Measurements from ENCODE around the gene SNX17.
A peak's percentile ranks its signal among the peaks of the same experiment; 100 is the strongest.
"Not testable (repeated sequence)": the region's sequence is repeated elsewhere in the genome, so short reads cannot be mapped to it uniquely, and the experiment has no call there.

SNX17 gene

DNA sequence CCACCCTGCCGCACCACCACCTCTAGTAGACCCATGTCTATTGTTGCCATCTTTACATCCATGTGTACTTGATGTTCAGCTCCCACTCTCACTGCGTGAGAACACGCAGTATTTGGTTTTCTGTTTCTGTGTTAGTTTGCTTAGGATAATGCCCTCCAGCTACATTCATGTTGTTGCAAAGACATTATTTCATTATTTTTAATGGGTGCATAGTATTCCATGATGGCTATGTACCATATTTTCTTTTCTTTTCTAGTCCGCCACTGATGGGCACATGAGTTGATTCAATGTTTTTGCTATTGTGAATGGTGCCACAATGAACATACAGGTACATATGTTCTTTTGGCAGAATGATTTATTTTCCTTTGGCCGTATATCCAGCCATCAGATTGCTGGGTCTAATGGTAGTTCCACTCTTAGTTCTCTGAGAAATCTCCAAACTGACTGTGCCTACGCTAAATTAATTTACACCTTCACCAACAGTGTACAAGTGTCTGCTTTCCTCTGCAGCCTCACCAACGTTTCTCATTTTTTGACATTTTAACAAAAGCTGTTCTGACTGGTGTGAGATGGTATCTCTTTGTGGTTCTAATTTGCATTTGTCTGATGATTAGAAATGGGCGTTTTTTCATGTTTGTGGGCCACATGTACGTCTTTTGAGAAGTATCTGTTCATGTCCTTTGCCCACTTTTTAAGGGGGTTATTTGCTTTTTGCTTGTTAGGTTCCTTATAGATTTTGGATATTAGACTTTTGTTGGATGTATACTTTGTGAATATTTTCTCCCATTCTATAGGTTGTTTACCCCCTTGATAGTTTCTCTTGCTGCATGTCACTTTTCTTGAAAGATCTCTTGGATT lies 20.6 kb downstream of the SNX17 start:
- DNase-seq (ENCODE audit: low read depth in 4 of 4, low spot score in 1 of 4), result no peak

DNA sequence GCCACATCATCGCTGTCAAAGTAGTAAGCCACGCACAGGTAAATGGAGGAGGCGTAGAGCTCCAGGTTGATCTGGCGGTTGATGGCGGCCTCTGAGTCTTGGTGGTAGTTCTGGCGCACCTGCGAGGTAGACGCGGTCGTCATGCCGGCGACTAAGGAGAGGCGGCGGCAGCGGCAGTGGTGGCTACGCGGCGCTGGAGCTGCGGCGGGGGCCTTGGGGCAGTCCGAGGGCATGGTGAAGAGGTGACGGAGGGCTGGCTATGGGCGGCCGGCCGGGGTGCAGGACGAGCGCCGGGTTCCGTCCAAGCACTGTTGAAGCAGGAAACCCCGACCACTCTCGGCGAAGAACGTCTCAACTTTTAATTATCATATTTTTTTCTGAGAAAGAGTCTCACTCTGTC lies 22.8 kb downstream of the SNX17 start:
- DNase-seq (ENCODE audit: low read depth in 4 of 4, low spot score in 1 of 4), result no peak

DNA sequence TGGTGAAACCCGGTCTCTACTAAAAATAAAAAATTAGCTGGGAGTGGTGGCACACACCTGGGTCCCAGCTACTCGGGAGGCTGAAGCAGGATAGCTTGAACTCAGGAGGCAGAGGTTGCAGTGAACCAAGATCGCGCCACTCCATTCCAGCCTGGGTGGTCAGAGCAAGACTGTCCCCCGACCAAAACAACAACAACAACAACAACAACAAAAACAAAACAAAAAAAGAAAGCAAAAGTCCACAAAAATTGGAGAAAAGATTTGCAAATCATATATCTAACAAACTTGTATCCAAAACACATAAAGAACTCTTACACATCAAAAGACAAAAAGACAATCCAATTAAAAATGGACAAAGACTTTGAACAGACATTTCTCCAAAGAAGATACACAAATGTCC lies 28.5 kb downstream of the SNX17 start:
- no peak for DNase-seq (ENCODE audit: low read depth in 4 of 4, low spot score in 1 of 4)

DNA sequence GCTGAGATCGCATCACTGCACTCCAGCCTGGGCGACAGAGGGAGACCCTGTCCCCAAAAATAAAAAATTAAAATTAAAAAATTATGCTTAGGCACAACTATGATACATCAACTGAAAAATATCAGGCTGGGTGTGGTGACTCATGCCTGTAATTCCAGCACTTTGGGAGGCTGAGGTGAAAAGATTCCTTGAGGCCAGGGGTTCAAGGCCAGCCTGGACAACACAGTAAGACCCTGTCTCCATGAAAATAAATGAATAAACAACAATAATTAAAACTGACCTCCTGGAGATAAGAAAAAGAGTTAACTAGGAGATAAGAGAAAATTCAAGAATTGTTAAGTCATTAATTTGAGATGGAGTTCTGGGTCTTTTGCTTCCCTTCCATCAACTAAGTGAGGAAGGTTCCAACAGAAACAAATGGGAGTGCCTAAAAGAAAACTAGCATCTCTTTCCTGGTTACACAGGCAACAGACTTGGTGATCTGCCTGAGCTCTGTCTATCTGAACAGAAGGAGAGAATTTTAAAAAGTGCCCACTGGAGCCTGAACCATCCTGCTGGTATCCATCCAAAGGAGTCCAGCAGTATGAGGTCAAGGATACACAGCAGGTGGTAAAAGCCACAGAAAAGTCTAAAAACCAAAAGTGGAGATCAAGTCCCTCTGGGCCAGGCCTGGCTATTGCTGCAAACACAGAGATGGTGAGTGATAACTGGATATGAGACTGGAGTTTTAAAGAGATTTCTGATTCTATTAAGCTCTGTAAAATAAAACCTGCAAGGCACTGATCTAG lies 30.1 kb downstream of the SNX17 start:
- no peak for DNase-seq (ENCODE audit: low read depth in 4 of 4, low spot score in 1 of 4)

DNA sequence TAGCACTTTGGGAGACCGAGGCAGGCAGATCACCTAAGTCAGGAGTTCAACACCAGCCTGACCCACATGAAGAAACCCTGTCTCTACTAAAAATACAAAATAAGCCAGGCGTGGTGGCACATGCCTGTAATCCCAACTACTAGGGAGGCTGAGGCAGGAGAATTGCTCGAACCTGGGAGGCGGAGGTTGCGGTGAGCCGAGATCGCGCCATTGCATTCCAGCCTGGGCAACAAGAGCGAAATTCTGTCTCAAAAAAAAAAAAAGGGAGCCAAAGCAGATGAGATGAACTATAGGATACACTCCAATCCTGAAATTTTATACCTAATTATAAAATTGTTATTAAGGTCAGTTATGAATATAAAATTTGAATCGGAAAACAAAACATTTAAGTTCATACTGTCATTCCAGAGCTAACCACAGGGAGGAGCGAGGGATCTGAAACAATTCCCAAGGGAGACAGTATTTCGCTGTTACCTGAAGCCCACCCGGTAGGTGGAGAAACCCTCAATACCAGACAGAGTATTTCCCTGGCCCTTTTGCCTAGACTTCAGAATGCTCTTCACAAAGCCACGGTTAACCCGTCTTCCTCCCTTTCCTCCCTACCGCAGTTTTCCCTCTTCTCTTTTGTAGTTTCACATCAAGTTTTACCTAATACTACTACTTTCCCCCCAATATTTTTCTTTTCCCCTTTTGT lies 37.5 kb downstream of the SNX17 start:
- no peak for DNase-seq (ENCODE audit: low read depth in 4 of 4, low spot score in 1 of 4)

DNA sequence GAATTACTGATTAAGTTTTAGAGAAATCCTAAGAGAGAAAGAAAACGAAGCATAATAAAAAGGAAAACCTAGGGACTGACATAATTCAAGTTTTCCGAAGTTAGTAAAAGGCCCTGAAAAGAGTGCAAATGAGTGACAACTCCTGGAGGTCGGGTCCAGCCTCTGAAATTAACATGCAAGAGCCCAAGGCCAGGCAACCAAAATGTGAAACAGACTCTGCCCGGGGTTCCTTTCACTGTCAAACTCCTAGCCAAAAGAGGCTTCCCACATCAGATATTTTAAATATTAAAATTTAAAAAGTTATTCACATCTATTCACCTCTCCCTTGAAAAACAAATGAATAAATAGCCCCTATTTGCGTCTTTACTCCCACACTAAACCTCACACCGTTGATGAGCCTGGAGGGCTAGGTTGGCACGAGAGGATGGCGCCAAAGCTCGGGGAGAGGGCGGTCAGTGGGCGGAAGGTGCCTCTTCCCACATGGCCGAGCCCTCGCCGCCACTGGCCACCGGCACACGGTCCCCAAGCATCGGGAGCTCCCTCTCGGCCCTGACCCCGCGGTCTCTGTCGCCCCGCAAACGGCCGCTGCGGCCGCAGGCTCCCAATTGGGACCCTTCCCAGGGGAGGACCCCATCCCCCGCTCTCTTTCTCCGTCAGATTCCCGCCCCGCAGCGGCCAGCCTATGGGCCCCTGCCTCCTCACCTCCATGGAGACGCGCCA lies 38.3 kb downstream of the SNX17 start:
- DNase-seq (ENCODE audit: low read depth in 4 of 4, low spot score in 1 of 4), result peak in 1 of 4 experiments; percentile 15

DNA sequence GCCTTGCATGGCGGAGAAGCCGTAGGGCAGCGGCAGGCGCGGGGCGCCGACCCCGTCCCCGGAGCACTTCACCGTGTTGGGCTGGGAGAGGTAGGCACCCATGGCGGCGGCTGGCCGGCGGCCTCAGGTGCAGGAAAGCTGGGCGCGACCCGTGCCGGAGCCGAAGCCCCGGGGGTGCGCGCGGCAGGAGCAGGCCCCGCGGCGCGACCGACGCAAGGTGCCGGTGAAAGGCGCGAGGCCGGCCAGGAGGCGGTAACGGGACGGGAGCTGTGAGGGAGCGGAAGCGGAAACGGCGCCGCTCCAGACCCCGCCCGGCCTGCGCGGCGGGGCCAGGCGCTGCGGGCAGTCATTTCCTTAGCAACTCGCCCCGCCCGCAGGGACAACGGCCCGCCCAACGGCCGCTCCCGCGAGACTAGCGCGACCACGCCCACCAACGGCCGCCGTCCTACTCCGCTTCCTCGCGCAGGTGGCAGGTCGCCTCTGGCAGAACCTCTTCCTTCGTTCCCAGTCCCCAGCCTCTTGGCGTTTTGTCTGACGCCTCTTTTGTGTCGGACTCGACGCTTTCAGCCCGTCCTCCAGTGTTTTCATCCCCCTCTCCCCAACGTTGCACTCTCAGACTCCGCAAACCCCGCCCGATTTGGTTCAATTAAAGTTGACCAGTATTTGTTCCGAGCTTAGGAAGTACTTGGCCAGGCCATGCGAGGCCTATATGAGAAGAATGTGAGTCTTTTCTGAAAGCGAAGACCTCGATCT lies 39.1 kb downstream of the SNX17 start, which contains the start of gene PPM1G:
TSS of gene PPM1G (minus strand) at position 271 of the 753 bp plus-strand sequence. CDS start at position 102, 169 bp downstream.
- peak; percentile 89 to 95 (median 95) for DNase-seq (ENCODE audit: low read depth in 4 of 4, low spot score in 1 of 4)

DNA sequence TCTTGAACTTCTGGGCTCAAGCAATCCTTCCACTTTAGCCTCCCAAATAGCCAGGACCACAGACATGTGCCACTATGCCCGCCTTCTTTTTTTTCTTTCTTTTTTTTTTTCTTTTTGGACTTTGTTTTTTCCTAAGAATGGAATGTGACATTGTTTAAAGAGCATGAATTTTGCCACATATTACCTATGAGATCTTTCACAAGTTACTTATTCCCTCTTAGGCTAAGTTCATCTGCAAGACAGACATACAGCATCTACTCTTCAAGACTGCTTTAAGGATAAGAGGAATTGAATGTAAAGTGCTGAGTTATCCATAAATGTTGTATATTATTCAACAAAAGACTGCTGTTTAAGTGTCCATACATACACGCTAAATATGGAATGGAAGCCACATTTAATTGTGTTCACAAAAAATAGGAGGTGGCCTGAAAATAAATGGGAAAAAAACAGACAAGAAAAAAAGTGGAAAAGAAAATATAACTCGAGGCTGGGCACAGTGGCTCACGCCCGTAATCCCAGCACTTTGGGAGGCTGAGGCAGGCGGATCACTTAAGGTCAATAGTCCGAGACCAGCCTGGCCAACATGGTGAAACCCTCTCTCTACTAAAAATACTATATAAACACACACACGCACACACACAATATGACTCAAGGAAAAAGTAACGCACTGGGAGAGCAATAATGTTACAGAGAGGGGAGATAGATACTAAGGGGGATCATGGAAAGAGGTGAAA lies 42.2 kb downstream of the SNX17 start:
- DNase-seq (ENCODE audit: low read depth in 4 of 4, low spot score in 1 of 4), result no peak

DNA sequence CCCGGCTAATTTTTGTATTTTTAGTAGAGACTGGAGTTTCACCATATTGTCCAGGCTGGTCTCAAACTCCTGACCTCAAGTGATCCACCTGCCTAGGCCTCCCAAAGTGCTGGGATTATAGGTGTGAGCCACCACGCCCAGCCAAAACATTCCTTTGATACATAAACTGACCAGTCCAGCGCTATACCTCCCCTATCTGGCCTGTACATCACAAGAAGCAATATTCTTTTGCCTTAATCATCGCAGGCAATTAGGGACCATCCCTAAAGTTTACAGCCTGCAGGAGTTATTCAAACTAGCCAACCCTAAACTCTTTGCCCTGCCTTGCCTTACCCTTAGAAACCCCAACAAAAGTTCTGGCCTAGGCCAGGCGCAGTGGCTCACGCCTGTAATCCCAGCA lies 45.7 kb downstream of the SNX17 start:
- no peak for DNase-seq (ENCODE audit: low read depth in 4 of 4, low spot score in 1 of 4)

DNA sequence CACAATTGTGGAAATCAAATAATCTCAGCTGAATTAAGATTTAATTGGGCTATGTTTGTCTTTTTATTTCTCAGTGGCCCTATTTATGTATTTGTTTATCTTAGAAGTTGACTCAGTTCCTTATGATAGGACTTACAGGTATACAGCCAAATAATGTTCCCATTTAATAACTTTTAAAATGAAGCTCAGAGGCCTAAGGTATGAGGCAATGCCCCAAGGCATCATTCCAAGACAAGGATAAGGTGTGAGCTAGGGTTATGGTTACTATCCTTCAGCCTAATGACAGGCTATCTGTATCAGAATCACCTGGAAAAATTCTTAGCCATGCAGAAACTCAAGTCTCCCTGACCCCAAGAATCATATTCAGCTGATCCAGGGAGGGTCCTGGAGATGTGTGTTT lies 50.6 kb downstream of the SNX17 start:
- no peak for DNase-seq (ENCODE audit: low read depth in 4 of 4, low spot score in 1 of 4)

DNA sequence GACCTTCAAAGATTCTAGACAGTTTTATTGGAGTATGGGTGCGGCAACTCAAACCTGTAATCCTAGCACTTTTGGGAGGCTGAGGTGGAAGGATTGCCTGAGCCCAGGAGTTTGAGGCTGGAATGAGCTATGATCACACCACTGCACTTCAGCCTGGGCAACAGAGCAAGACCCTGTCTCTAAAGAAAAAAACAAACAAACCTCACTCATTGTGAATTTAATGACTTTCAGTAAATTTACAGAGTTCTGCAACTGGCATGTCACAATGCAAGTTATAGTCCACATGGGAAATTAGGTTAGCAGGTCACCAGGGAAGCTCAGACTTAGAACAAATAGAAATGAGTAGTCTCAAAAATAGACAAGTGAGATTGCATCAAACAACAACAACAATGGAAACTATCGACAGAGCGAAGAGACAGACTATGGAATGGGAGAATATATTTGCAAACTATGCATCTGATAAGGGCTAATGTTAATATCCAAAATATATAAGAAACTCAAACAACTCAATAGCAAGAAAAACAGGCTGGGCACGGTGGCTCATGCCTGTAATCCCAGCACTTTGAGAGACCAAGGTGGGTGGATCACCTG lies 51.3 kb downstream of the SNX17 start:
- DNase-seq (ENCODE audit: low read depth in 4 of 4, low spot score in 1 of 4), result no peak

DNA sequence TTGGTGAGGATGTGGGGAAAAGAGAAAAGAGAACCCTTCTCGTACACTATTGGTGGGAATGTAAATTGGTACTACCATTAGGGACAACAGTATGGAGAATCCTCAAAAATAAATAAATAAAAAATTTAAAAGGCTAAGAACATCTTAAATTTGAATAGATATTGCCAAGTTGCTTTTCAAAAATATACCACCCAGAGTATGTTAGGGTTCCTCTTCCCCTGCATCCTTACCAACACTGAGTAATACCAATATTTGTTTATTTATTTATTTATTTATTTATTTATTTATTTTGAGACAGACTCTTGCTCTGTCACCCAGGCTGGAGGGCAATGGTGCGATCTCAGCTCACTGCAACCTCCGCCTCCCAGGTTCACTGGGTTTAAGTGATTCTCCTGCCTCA lies 52.5 kb downstream of the SNX17 start:
- DNase-seq (ENCODE audit: low read depth in 4 of 4, low spot score in 1 of 4), result no peak

DNA sequence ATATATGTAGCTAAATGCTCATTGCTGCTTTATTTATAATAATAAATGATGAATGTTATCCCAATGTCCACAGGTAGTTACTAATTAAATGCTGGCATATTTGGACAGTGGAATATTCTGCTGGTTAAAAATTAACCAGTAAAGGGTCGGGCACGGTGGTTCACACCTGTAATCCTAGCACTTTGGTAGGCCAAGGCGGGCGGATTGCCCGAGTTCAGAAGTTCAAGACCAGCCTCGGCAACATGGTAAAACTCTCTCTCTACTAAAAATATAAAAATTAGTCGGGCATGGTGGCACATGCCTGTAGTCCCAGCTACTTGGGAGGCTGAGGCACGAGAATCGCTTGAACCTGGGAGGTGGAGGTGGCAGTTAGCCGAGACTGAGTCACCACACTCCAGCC lies 54.6 kb downstream of the SNX17 start:
- DNase-seq (ENCODE audit: low read depth in 4 of 4, low spot score in 1 of 4), result not testable (repeated sequence)
